NCI-H2196 (cell line): Measurements from ENCODE around the gene CD164L2.

Experiments used
- DNase-seq: peaks from one replicate; lab custom pipeline; 2025; ENCODE audit not compliant: unreplicated experiment; lab: John Stamatoyannopoulos, UW

Gene CD164L2

GRCh38 chr1:27349784-27350662 lies 33.1 kb downstream of the CD164L2 start:
- peak; percentile 92 for DNase-seq

- DNase-seq = peak; percentile 88
These were observed 34.0 kb downstream of the CD164L2 start for GRCh38 chr1:27348861-27349783.

GRCh38 chr1:27346991-27347624 lies 36.0 kb downstream of the CD164L2 start:
- DNase-seq = no peak

GRCh38 chr1:27346357-27346756 lies 36.8 kb downstream of the CD164L2 start:
- DNase-seq = no peak

- DNase-seq = no peak
These were observed 37.9 kb downstream of the CD164L2 start for GRCh38 chr1:27345272-27345671.

GRCh38 chr1:27343639-27344025 lies 39.5 kb downstream of the CD164L2 start:
- DNase-seq = no peak

GRCh38 chr1:27342778-27343638 lies 40.1 kb downstream of the CD164L2 start:
- peak; percentile 77 for DNase-seq

- no peak for DNase-seq
These were observed 40.7 kb downstream of the CD164L2 start for GRCh38 chr1:27342391-27342777.

- peak; percentile 82 for DNase-seq
These were observed 41.4 kb downstream of the CD164L2 start, which contains the start of gene SYTL1 for GRCh38 chr1:27341525-27342252. Gene SYTL1 (plus strand): TSS chr1:27342022. CDS start chr1:27345335, 3,313 bp downstream.

- no peak for DNase-seq
These were observed 43.9 kb downstream of the CD164L2 start for GRCh38 chr1:27339213-27339612.

- no peak for DNase-seq
These were observed 44.4 kb downstream of the CD164L2 start for GRCh38 chr1:27338751-27339150.

GRCh38 chr1:27336756-27337155 lies 46.4 kb downstream of the CD164L2 start:
- no peak for DNase-seq

GRCh38 chr1:27335506-27336422 lies 47.4 kb downstream of the CD164L2 start:
- no peak for DNase-seq

- no peak for DNase-seq
These were observed 49.3 kb downstream of the CD164L2 start for GRCh38 chr1:27333717-27334279.

GRCh38 chr1:27332536-27333281 lies 50.4 kb downstream of the CD164L2 start:
- DNase-seq = peak; percentile 61

- DNase-seq = no peak
These were observed 51.2 kb downstream of the CD164L2 start for GRCh38 chr1:27331922-27332321.

- DNase-seq = no peak
These were observed 51.7 kb downstream of the CD164L2 start for GRCh38 chr1:27331426-27331825.

GRCh38 chr1:27330786-27331185 lies 52.3 kb downstream of the CD164L2 start:
- DNase-seq = no peak
